PFSK-1 (cell line): Measurements from ENCODE around the gene POU1F1.

ENCODE experiments used
- FOXP2 ChIP-seq: optimal IDR thresholded peaks from 2 replicates; pipeline ENCODE3; 2011; ENCODE audit warnings: borderline replicate concordance, control low read depth, inconsistent platforms; ENCODE audit not compliant: insufficient read depth; ENCODE audit errors: extremely low read length, extremely low read depth
- POLR2AphosphoS5 ChIP-seq: IDR thresholded peaks from 2 replicates; pipeline ENCODE4 v1.6.1; 2012; ENCODE audit warnings: low read depth, mild to moderate bottlenecking, control low read depth, low read length, moderate library complexity
- TAF1 ChIP-seq: IDR thresholded peaks from 2 replicates; pipeline ENCODE4 v1.6.1; 2012; ENCODE audit warnings: low read length, control low read depth, borderline replicate concordance; ENCODE audit not compliant: insufficient read depth

GRCh38 chr3:87309601-87310000 lies 33.2 kb upstream of the POU1F1 start:
- TF ChIP-seq FOXP2 = no peak
- no peak for TF ChIP-seq TAF1
- TF ChIP-seq POLR2AphosphoS5 = no peak
